ENCODE results near the gene SLC6A2.

SLC6A2 gene

DNA sequence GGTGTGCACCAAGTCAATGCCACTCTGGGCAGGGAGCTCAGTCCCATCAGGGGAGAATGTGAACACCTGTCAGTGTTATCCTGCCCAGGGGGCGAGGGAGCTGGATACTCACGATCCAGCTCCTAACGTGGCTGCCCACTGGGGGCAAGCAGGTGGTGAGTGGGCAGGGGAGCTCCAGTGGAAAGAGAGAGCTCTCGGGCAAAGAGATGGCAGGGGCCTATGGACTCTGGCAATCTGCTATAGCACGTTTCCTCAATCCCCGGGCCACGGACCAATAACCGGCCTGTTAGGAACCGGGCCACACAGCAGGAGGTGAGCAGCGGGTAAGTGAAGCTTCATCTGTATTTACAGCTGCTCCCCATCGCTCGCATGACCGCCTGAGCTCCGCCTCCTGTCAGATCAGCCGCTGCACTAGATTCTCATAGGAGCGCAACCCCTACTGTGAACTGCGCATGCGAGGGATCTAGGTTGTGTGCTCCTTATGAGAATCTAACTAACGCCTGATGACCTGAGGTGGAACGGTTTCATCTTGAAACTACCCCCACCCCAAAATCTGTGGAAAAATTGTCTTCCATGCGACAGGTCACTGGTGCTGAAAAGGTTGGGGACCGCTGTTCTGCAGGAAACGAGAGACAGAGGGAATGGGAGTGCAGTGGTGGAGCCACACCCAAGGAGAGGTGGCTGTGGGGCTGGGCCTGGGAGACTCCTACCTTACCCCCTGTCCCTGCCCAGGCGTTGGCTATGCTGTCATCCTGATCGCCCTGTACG lies 15.6 kb downstream of the SLC6A2 start:
- DNase-seq (ENCODE audit: low read depth, low spot score), result no peak

DNA sequence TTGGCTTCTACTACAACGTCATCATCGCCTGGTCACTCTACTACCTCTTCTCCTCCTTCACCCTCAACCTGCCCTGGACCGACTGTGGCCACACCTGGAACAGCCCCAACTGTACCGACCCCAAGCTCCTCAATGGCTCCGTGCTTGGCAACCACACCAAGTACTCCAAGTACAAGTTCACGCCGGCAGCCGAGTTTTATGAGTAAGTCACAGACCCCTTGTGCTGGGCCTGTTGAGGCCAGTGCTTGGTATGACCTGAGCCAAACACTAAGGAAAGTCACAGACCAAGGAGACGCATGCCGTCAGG lies 16.1 kb downstream of the SLC6A2 start:
- DNase-seq (ENCODE audit: low read depth, low spot score), result no peak

DNA sequence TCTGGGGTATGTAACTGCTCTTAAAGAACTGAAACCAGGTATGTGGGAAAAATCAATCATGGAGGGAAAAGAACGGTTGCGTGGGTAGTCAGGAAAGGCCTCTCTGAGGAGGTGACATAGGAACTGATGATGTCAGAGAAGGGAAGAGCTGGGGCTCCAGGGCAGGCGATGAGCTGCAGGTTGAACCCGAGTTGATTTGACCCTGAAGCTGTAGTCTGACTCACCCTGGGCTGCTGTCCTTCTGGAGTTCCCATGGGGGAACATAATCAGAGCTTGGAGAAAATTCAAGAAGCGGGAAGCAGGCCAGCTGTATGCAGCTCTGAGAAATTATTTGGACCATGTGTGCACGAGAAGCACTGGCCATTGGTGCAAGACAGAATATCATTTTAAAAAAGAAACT lies 16.7 kb downstream of the SLC6A2 start:
- no peak for DNase-seq (ENCODE audit: low read depth, low spot score)

DNA sequence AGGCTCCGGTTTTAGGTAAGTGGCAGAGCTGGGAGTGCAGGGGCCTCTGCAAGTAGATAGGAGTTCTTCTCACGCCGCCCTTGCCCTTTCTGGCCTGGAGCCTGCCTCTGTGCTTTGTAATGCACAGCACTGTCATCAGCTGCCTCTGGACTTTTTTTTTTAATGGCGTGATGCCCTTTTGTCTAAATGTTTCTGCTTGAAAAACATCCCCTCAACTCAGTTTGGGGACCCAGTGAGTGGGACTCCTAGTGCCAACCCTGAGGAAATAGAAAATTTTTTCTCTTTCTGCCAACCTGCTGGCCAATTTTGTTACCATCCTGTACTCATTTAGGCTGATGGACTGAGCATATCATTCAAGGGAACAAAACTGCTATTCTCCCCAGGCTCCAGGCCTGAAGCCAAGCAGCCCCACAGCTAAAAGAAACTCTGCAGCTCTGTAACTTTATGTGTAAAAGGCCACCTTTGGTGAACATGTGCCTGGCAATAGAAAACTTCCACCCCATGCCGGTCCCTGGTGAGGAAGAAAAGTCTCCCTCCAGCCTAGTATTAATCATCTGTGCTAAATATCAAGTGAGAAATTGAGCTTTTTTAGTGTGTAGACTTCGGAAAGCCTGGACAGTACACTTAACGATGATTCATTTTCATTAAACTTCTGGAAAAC lies 22.5 kb downstream of the SLC6A2 start:
- DNase-seq (ENCODE audit: low read depth, low spot score), result no peak

DNA sequence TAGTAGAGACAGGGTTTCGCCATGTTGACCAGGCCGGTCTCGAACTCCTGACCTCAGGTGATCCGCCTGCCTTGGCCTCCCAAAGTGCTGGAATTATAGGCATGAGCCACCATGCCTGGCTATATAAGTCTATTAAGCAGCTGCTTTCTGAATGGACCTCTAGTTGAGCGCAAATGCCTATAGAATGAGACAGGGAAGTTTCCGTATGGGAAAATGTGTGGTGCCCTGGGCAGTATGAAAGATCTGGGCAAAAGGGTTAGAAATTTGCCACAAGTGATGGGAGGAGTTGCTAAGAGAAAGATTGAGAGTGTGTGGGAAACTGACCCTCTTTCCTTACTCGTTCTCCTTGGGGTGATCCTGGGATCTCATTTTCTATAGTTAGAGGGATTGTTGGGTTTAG lies 26.3 kb downstream of the SLC6A2 start:
- DNase-seq (ENCODE audit: low read depth, low spot score), result no peak

DNA sequence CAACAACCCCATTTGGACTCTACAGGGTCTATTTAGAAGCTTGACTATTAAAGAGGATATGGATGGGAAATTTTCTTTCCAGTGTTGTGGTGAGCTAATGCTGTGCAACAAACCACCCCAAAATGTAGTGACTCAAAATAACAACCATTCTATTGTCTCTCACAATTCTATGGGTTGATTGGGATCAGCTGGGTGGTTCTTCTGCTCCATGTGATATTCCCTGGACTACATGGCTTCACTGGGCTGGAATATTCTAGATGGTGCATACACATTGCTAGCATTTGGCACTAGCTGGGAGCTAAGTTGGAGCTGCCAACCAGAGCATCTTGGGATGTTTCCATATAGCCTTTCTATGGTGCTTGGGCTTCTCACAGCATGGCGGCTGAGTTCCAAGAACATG lies 30.2 kb downstream of the SLC6A2 start:
- DNase-seq (ENCODE audit: low read depth, low spot score), result no peak

DNA sequence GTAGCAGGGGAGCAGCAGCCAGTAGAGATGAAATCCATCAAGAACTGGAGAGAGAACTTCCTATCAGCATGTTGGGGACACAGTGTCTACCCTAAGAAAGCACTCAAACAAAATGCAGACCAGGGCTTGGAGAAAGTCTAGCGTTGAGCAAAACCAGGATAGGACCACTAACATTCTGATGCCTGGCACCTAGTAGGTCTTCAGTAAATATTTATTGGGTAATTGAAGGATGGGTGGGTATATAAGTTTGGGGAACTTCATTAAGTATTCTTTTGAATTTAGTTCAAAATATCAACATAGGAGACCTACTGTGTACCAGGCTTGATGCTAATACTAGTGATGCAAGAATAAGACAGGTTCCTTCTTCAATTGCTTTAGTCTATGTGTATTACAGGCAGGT lies 30.9 kb downstream of the SLC6A2 start:
- DNase-seq (ENCODE audit: low read depth, low spot score), result no peak

DNA sequence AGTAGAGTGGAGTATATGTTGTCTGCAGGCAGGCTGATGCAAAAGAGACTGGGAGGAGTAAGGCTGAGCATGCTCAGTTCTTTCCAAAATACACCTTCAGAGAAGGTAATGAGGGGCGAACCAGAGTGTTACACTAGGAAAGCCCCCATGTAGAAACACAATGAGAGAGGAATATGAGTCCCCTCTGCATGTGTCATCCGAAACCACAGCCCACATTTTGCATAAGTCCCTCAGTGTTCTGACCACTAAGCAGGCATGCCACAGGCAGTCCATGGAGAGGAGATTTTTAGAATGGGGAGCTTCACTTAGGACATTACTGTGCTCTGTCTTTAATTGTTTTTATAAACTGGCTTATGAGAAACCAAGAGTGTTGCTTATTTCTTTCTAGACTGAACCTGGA lies 32.0 kb downstream of the SLC6A2 start:
- DNase-seq (ENCODE audit: low read depth, low spot score), result no peak

DNA sequence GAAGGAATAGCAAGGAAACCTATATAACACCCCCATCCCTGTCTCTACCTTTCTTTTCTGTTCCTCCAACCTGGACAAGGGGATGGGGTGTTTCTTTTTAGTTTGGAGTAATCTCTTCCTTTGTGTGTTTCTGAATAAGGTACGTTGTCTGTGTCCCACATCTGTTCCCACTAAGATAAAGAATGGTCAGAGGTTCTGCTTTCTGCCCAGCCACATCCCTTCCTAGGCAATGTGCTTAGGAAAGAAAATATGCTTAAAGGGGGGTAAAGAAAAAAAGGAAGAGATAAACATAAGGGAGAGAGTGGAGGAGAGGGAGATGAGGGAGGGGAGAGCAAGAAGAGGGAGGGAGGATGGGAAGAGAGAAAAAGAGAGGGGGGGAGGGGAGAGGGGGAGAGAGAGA lies 35.1 kb downstream of the SLC6A2 start:
- DNase-seq (ENCODE audit: low read depth, low spot score), result no peak

DNA sequence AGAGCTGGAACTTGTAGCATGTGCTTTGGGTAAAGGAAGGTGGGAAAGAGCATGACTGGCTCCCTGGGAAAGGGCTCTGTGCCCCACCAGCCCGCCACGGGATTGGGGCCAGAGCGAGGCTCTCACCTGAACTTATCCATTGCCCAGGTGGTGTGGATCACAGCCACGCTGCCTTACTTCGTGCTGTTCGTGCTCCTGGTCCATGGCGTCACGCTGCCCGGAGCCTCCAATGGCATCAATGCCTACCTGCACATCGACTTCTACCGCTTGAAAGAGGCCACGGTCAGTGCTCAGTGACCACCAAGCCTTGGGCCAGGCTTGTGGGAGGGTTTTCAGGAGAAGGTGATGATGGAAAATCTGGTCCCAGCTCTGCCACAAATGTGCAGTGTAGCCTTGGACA lies 36.0 kb downstream of the SLC6A2 start:
- DNase-seq (ENCODE audit: low read depth, low spot score), result no peak

DNA sequence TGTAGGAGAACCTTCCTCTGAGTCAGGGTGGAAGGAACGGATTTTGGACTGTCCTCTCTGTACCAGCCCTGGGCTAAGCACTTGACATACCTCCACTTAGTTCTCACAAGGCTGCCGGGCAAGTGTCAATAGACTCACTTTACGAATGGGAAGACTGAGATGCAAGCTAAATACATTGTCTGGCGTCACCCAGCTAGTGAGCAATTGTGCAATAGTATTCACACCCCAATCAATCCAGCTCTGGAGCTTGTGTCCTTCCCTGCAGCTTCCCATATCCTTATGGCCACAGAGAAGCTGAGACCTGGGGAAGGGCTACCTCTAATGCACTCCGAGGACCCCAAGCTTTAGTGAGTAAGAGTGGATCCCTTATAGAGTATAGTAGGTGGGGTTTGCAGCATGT lies 39.8 kb downstream of the SLC6A2 start:
- no peak for DNase-seq (ENCODE audit: low read depth, low spot score)

DNA sequence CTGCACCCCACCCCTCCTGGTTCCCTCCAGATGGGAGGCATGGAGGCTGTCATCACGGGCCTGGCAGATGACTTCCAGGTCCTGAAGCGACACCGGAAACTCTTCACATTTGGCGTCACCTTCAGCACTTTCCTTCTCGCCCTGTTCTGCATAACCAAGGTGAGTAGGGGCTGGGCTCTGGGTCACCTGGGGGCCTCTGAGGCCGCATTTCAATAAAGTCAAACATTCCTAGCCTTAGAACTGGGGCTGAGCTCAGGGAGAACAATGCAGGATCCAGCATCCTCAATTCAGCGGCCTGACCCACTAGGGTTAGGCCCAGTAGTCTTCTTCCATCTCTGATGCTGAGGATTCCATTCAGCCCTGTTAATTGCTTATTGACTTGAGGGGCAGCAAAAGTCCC lies 42.1 kb downstream of the SLC6A2 start:
- DNase-seq (ENCODE audit: low read depth, low spot score), result peak; percentile 37

DNA sequence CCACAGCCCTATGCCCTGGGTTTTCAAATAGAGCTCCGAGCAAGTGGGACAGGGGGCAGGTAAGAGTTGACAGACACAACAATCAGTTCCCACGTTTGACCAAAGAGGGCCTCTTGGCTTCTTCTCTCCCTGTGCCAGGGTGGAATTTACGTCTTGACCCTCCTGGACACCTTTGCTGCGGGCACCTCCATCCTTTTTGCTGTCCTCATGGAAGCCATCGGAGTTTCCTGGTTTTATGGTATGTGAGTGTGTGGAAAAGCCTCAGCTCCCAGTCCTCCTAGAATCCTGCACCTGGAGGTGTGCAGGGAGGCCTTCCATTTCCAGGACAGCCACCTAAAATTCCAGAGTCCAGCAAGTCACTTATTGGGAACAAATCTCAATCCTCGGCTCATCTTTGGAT lies 42.5 kb downstream of the SLC6A2 start:
- DNase-seq (ENCODE audit: low read depth, low spot score), result no peak

DNA sequence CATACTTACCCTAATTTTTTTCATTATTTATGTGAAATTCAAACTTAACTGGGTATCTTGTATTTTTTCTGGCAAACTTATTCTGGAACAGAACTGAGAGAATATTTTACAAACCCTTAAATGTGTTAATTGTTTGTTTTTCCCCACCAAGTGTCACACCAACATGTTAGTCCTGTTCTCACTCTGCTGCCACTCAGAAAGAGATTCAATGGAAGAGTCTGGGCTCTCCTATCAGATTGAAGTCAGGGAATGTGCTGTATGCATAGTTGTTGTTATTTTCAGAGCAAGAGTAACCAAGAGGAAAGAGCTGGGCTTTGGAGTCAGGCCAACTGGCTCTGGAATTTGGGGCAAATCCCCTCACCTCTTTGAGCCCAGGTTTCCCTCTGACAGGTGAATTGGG lies 43.2 kb downstream of the SLC6A2 start:
- DNase-seq (ENCODE audit: low read depth, low spot score), result no peak

DNA sequence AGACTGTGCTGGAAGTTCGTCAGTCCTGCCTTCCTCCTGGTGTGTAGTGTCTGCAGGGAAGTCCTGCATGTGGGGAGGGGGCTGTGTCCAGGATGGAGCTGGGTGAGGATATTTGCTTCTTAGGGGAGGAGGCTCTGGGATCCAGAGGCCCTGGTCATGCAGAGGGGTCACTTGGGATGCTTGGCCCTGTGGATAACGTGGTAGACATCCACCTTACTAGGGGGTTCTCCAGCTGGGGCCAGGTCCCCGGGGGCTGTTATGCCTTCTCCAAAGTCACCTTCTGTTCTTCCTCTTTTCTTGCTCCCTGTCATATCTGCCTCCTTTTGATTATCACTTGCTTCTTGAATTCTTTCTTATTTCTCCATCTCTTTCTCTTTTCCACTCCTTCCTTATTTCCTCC lies 43.8 kb downstream of the SLC6A2 start:
- no peak for DNase-seq (ENCODE audit: low read depth, low spot score)

DNA sequence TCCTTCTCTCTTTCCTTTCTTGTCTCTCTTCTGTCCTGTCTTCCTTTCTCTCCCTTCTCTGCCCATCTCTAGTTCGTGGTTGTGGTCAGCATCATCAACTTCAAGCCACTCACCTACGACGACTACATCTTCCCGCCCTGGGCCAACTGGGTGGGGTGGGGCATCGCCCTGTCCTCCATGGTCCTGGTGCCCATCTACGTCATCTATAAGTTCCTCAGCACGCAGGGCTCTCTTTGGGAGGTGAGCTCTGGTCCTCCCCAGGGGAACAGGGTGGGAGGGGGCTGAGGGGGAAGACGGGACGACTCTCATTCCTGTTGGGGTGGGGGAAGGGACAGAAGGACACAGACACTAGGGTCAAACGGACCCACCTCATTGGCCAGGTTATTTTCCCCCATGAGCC lies 44.3 kb downstream of the SLC6A2 start:
- DNase-seq (ENCODE audit: low read depth, low spot score), result no peak

DNA sequence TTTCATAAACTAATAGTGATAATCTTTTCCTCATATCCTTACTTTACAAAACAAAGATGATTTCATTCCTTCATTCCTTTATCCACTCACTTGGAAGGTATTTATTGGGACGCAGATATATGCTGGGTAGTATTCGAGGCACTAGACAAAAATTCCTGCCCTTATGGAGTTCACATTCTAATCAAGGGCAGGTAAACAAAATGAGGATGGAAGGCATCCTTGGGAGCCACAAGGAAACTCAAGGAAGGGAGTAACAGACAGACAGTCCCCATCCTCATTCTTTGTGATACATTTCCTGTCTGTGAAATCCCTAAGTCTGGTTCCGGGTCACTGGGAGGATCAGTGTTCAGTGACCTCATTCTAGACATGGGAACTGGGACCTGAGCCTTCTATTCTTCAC lies 45.2 kb downstream of the SLC6A2 start:
- no peak for DNase-seq (ENCODE audit: low read depth, low spot score)

DNA sequence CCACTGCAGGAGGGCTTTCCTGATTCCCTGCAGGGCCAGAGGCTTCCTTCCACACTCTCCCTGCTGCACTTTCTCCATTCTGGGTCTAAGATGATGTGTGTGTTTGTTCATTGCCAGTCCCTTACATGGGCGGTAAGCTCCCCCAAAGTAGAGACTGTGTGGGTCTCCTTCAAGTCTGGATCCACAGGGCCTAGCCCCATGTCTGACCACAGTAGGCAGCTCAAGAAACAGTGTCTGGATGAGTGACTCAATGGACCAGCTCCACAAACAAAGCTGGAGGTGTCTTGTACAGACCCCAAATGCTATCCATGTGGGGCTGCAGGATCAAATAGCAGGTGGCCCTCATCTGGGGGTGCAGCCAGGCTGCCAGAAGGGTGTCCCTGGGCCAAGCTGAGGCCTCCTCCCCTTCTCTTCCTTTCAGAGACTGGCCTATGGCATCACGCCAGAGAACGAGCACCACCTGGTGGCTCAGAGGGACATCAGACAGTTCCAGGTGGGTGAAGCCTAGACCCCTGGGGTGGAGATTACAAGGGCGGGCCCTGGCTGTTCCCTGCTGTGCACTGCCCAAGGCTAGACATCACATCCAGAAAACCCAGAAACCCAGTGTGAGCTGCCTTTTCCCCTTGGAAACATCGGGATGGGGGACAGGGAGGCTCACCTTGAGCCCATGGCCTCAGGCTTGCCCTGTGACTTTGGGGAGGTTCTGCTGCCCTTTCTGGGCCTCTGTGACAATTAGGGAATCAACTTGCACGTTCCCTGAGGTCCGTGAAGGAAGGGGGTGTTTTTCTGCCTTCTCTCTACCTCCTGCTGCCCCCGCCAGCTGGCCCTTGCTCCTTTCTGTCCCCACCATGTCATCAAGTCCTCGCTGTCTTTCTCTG lies 45.9 kb downstream of the SLC6A2 start:
- peak; percentile 70 for DNase-seq (ENCODE audit: low read depth, low spot score)

DNA sequence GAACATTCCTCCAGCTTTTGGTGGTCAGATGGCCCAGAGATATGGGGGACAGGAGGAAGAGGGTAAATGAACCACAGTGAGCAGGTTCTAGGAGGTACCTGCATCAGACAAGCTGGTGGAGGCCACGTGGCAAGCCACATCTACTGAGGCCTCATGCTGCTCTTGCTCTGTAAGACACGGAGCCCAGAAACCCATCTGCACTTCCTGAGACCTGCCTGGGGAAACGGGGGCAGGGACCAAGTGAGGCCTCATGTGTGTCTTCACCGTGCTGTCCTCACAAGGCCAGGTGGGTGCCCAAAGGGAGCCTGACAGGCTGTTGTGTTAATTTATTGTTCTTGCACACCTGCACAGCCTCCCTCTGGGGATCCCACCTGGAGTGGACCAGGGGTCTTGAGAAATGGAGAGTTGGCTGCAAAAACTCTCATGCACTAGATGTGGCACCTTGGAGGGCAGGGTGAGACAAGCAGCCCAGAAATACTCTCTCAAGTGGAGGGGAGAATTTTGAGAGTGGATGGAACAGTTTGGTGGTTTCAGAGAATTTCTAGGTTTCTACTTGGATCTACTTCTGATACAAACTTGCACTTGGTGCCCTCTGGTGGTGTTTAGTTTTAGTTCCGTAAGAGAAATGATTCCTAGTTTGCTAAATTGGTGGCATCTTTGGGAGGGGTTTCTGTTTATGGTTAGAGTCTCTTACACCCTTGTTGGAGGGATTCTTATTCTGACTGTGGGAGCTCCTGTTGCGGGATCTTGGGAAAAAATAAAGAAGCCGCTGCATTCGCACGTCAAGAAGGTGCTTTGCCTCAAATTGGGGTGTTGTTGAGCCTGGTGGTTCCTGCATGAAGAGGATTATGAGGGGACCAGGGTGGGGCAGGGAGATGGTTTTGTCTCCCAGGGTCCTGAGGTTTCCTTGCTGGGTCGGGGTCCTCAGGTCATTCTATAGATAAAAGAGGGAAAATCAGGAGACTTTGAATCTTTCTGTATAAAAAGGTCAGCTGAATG lies 47.5 kb downstream of the SLC6A2 start:
- peak; percentile 29 for DNase-seq (ENCODE audit: low read depth, low spot score)

DNA sequence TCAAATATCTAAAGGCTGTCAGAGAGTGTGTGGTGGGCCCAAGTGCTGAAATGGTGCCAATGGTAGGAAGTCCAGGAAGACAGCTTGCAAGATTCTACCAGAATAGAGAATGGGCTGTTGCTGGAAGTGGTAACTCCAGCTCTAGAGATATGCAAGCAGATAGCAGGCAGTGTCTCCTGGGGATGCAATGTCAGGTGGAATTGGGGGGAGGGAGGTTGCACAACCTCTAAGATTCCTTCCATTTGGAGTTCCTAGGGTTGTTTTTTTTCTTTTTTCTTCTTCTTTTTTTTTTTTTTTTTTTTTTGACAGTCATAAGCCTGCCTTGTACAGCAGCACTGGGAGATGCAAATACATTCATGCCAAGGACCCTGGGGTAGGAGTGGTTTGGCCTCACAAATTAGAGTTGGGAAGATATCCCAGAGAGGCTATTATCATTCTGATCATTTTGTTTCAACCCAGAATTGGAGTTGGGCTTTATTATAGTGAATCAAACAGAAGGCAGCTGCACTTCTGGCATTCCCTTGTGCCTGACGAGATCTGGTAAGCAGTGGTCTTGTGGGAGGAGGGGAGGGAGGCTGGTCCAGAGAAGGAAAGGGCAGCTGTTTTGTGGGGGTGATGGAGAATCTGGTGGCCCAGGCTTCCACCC lies 51.1 kb downstream of the SLC6A2 start:
- DNase-seq (ENCODE audit: low read depth, low spot score), result no peak

DNA sequence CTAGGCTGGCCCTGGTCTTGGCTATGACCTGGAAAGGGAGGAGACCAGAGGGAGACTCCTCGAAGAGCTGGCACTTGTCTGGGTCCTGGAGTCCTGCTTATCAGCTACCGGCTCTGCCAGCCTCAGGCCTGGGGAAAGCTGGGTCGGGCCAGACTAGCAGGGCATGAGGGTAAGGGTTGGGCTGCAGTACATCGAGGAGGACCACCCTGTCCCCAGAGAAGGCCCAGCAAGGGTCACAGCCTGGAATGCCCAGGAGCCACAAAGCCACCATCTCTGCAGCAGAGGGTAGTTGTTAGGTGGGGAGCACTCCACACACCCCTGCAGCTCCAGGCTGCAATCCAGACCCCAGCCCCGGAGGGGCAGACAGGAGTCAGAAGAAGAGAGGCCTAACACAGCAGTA lies 54.0 kb downstream of the SLC6A2 start:
- no peak for DNase-seq (ENCODE audit: low read depth, low spot score)

All from ELF-1 (cell line).